ENCODE results near the gene KLRC4. TPM values are rescaled to one million over a fixed set of nuclear protein-coding genes. Genes with fewer than 3 reads are reported as not detected.
A peak's percentile ranks its signal among the peaks of the same experiment; 100 is the strongest.

Gene KLRC4
- total and polyA plus RNA-seq, 2 donors (not counting 3 experiments of a cell fraction or from before 2014, with no cell fraction given) = not detected

DNA sequence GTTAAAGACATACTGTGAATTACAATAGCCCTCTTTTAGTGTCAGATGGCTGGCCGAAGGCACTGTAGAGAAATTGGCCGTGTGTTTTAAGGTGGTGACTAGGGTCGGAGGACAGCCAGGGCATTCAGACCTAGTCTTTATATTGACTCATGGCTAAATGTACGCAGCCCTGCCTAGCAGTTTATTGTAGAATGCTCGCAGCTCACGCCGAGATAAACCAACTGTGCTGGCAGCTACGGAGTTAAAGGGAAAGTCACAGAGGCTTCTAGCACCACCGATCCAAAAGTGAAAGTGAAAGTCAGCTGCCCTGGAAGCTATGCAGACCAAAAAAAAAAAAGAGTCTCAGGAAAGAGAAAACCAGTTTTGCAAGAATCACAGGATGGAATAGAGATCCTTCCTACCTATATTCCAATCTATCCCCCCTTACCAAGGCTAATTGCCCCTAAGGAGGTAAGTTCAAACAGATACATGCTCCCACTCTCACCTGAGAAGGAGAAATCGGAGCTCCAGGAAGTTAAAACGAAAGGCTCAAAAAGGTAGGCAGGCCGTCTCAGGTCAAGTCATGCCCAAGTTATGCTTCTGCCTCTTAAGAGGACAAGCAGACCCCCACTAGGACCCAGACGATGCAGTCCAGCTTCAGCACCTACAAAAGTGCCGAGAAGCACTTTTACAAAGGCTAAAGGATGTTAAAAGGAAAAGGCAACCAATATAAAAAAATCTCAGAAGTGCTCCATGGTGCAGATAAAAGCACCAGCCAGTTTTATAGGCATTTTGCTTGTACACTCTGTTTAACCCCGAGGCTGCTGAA, 44.5 kb downstream of the KLRC4 start:
- no peak for TF ChIP-seq POLR2A (IDR thresholded peaks at IDR 0.05; ENCODE audit: low read depth, low read length)
- TF ChIP-seq POLR2AphosphoS5 (IDR thresholded peaks at IDR 0.05; ENCODE audit: insufficient read depth, low read depth, low read length) = no peak
- TF ChIP-seq, protein P1, sequence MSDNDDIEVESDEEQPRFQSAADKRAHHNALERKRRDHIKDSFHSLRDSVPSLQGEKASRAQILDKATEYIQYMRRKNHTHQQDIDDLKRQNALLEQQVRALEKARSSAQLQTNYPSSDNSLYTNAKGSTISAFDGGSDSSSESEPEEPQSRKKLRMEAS (IDR thresholded peaks at IDR 0.05; ENCODE audit: insufficient read depth, insufficient read length) = no peak
- no peak for TF ChIP-seq MYC (IDR thresholded peaks at IDR 0.05; ENCODE audit: low read depth, low read length)
- TF ChIP-seq, protein P2, sequence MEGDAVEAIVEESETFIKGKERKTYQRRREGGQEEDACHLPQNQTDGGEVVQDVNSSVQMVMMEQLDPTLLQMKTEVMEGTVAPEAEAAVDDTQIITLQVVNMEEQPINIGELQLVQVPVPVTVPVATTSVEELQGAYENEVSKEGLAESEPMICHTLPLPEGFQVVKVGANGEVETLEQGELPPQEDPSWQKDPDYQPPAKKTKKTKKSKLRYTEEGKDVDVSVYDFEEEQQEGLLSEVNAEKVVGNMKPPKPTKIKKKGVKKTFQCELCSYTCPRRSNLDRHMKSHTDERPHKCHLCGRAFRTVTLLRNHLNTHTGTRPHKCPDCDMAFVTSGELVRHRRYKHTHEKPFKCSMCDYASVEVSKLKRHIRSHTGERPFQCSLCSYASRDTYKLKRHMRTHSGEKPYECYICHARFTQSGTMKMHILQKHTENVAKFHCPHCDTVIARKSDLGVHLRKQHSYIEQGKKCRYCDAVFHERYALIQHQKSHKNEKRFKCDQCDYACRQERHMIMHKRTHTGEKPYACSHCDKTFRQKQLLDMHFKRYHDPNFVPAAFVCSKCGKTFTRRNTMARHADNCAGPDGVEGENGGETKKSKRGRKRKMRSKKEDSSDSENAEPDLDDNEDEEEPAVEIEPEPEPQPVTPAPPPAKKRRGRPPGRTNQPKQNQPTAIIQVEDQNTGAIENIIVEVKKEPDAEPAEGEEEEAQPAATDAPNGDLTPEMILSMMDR (IDR thresholded peaks at IDR 0.05; ENCODE audit: extremely low read depth in 1 of 2, insufficient read depth in 1 of 2, low read depth in 1 of 2, low read length in 2 of 2) = no peak
- no peak for TF ChIP-seq FOS (IDR thresholded peaks at IDR 0.05; ENCODE audit: borderline replicate concordance, insufficient read depth, low read length)
- no peak for TF ChIP-seq GATA2 (IDR thresholded peaks at IDR 0.05; ENCODE audit: insufficient read depth, insufficient read length, low read depth, low read length)
- TF ChIP-seq EZH2 (IDR thresholded peaks at IDR 0.05; ENCODE audit: borderline replicate concordance, low read depth, low read length, severe bottlenecking) = no peak
- TF ChIP-seq JUN (IDR thresholded peaks at IDR 0.05; ENCODE audit: borderline replicate concordance, insufficient read depth, insufficient read length, low read depth) = no peak
- H3K27ac ChIP-seq (ENCODE audit: insufficient read depth, low read depth, low read length) = peak overlapping the region; percentile 77
- intact Hi-C loops (cut with micrococcal nuclease) = loop anchor here (2.0 to 10.0 kb wide), 2 partner anchors 350 to 358 kb away; partner anchors contain the start of genes CLEC12B and YBX3
- no peaks in the 10 kb centered on the region for H3K27me3 ChIP-seq (ENCODE audit: control insufficient read depth in 2 of 2, insufficient read depth in 2 of 2, low read length in 2 of 2)
- H3K4me3 ChIP-seq (replicated peaks in 1 of 3; ENCODE audit: insufficient read depth in 1 of 3, low read depth in 1 of 3, low read length in 3 of 3) = peak overlapping the region; percentile 62 to 93 (median 78)
- H2AFZ ChIP-seq (ENCODE audit: low read depth, low read length) = peak overlapping the region; percentile 99
- H3K9me1 ChIP-seq (replicated peaks; ENCODE audit: control insufficient read depth, extremely low read depth, insufficient read depth, low read length) = no peaks in the 10 kb centered on the region
- H3K4me1 ChIP-seq (ENCODE audit: control insufficient read depth, extremely low read depth, insufficient read depth, low read length) = peaks cover 26% of the 10 kb centered on the region
- no peaks in the 10 kb centered on the region for H4K20me1 ChIP-seq (replicated peaks; ENCODE audit: control insufficient read depth, extremely low read depth, insufficient read depth, low read length)
- peak; percentile 75 for FAIRE-seq
- dilution Hi-C loops (cut with MboI; ENCODE audit: extremely low pct_ligation_motif_present, low sequenced_read_pairs) = no loop called here
- H3K79me2 ChIP-seq (ENCODE audit: control insufficient read depth, insufficient read depth, low read length) = no peaks in the 10 kb centered on the region
- H3K36me3 ChIP-seq (ENCODE audit: control insufficient read depth in 2 of 2, extremely low read depth in 1 of 2, insufficient read depth in 2 of 2, low read length in 2 of 2) = no peaks in the 10 kb centered on the region
- peak; percentile 82 for DNase-seq (ENCODE audit: low read depth, low spot score)
- no peaks in the 10 kb centered on the region for H3K9me3 ChIP-seq (replicated peaks; ENCODE audit: control insufficient read depth, insufficient read depth, low read length)
- POLR2A ChIA-PET = no interaction called here
- peak overlapping the region; percentile 81 for H3K9ac ChIP-seq (replicated peaks; ENCODE audit: extremely low read depth, insufficient read depth, low read length)
- CTCF ChIA-PET = interaction anchor here (1.2 to 3.2 kb wide), 8 partner anchors 9 to 614 kb away, joined by 3 to 18 read pairs (median 6); no protein-coding TSS in a partner anchor
- BruUV-seq (replicated peaks) = no TSS peak
- peak overlapping the region; percentile 93 for H3K4me2 ChIP-seq (ENCODE audit: insufficient read depth, low read length)

Measured in endothelial cell of umbilical vein (primary cell).